Mucosa of descending colon (tissue), 3 donors: ENCODE results near the gene EPB41L4B. TPM values are rescaled to one million over a fixed set of nuclear protein-coding genes. Genes with fewer than 3 reads are reported as not detected.
A peak's percentile ranks its signal among the peaks of the same experiment; 100 is the strongest.

ENCODE experiments used
- ATAC-seq: fragments of 200-7000 bp; cut with Tn5 transposase; one replicate; pipeline ENCODE4 v1.9.1; 2020; ENCODE audit warnings: mild to moderate bottlenecking, moderate library complexity
- DNase-seq, 3 donors: peaks; one replicate each; pipeline ENCODE4 v3.0.0-alpha.2; 2020
- H3K36me3 ChIP-seq: fragments of 200-600 bp; one replicate; pipeline ENCODE4 v1.8.0; 2021; ENCODE audit warnings: low read depth, mild to moderate bottlenecking
- H3K4me1 ChIP-seq: fragments of 200-600 bp; one replicate; pipeline ENCODE4 v1.8.0; 2021; ENCODE audit warnings: low read depth, mild to moderate bottlenecking
- H3K4me3 ChIP-seq: fragments of 200-600 bp; one replicate; pipeline ENCODE4 v1.8.0; 2021; ENCODE audit warnings: mild to moderate bottlenecking
- H3K9me3 ChIP-seq: fragments of 200-600 bp; one replicate; pipeline ENCODE4 v1.8.0; 2021; ENCODE audit warnings: mild to moderate bottlenecking
- intact Hi-C, 2 donors: fragments of 100-400 bp; cut with DNase I in 1 of 2; cut with micrococcal nuclease in 1 of 2; formaldehyde crosslinking; loops; one replicate each; pipeline versions ENCODE4 v1.11.0 to v1.11.1; 2022; cut with DNase I, micrococcal nuclease
- total RNA-seq, 3 donors: library from RNA; stranded (reverse); fragmentation: NEBNext Ultra II Directional in 2 of 3; extraction: Animal tissue kit (Norgen Biotek cat#: 25700) in 2 of 3; gene quantifications; one replicate each; pipeline versions ENCODE4 v1.2.1 to v1.2.4, GENCODE V29; 2021 to 2023
- TF ChIP-seq, protein P1 (sequence below): fragments of 200-600 bp; IDR thresholded peaks from one replicate; pipeline ENCODE4 v1.8.0; 2022; ENCODE audit warnings: antibody characterized with exemption, mild to moderate bottlenecking
- donor health status: DM: no; HTN: no; CAD: no; lungs with moderate emphysema.
- donor health status: DM: no; HTN: no; CAD: no.
- donor health status: DM: no; HTN: yes; CAD: no.

EPB41L4B gene
- total RNA-seq, 3 donors from 2014 or later: 56.3 to 163 (median 122) TPM

DNA sequence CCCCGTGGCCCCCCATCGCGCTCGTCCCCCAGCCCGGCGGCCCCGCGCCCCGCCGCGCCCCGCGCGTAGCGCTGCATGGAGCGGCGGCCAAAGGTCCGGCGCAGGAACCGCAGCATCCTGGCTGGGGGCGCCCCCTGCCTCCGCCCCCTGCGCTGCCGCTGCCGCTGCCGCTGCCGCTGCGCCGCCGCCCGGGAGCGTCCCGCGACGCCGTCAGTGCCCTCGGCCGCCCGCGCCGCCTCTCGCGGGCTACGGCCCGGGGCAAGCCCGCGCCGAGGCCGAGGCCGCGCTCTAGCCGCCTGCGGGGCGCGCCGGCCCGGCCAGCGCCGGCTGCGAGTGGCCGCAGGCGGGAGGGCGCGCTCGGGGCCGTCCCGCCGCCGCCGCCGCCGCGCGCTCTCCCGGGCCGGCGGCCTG lies 523 bp downstream of the EPB41L4B start:
- TF ChIP-seq, protein P1, sequence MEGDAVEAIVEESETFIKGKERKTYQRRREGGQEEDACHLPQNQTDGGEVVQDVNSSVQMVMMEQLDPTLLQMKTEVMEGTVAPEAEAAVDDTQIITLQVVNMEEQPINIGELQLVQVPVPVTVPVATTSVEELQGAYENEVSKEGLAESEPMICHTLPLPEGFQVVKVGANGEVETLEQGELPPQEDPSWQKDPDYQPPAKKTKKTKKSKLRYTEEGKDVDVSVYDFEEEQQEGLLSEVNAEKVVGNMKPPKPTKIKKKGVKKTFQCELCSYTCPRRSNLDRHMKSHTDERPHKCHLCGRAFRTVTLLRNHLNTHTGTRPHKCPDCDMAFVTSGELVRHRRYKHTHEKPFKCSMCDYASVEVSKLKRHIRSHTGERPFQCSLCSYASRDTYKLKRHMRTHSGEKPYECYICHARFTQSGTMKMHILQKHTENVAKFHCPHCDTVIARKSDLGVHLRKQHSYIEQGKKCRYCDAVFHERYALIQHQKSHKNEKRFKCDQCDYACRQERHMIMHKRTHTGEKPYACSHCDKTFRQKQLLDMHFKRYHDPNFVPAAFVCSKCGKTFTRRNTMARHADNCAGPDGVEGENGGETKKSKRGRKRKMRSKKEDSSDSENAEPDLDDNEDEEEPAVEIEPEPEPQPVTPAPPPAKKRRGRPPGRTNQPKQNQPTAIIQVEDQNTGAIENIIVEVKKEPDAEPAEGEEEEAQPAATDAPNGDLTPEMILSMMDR: no peak
- intact Hi-C loops: no loop called here
- Histone ChIP-seq H3K36me3 (no peaks in the 10 kb centered on the region), H3K4me3 (peak overlapping the region; percentile 56), H3K9me3 (no peaks in the 10 kb centered on the region), H3K4me1 (peaks cover 17% of the 10 kb centered on the region)
- peak in 1 of 3 donors; percentile 71 for DNase-seq
- peak; percentile 10 for ATAC-seq

DNA sequence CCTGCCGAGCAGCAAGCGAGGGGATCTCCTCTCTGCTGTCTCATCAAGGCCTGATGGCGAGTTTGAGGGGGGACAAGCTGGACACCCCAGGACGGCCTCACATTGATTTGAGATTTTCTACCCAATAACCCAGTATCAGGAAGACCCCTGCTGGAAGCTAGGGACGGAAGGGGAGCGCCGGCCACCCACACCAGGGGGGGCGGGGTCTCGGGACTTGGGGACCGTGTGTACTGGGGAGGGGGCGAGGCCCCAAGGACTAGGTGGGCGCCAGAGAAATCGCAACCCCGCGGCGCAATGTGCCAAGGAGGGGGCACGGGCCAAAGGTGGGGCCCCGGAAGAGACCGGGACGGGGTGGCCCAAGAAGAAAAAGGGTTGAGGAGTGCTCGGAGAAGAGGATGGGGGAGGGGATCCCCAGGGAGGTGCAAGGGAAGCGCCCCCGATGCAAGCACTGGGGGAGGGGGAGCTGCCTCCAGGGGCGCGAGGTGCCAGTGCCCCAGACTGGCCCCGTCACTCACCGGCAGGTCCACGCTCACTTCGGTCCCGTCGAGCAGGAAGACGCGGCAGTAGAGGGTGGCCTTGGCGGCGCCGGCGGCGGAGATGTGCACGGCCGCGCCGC lies 1.1 kb downstream of the EPB41L4B start:
- ATAC-seq (no peak), DNase-seq (peak in 2 of 3 donors; percentile 61 to 69)
- TF ChIP-seq, protein P1: no peak
- Histone ChIP-seq H3K36me3 (no peaks in the 10 kb centered on the region), H3K4me3 (peak overlapping the region; percentile 56), H3K9me3 (no peaks in the 10 kb centered on the region), H3K4me1 (peaks cover 22% of the 10 kb centered on the region)
- intact Hi-C loops: no loop called here

DNA sequence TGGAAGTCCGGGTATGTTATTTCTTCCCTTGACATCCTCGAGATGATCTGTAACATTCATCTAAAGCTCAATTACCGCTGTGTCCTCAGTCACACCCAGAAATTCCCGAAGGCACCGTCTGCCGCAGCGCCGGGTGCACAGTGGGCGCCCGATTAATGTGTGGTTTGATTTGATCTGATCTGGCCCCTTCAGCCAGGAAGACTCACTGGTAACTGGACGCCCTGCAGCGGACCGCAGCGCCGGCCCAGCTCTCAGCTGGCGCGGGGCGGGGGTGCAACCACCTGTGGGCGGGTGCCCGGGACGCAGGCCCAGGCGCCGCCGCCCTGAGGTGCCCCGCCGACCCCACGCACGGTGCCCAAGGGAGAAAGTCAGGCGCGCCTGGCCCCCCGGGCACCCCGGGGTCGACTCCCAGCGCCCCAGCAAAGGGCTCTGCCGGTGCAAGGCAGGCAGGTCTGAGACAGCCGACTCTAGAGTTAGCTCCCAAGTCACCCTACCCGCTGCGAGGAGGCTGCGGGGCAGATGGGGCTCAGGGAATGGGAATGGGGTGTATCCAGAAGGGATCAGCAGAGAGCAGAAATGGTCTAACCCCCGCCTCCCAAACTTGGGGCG lies 1.7 kb downstream of the EPB41L4B start:
- TF ChIP-seq, protein P1: no peak
- peak; percentile 39 for ATAC-seq
- Histone ChIP-seq H3K36me3 (no peaks in the 10 kb centered on the region), H3K4me3 (peak overlapping the region; percentile 56), H3K9me3 (no peaks in the 10 kb centered on the region), H3K4me1 (peaks cover 22% of the 10 kb centered on the region)
- DNase-seq: peak; percentile 66 to 79 (median 67)
- intact Hi-C loops: no loop called here

DNA sequence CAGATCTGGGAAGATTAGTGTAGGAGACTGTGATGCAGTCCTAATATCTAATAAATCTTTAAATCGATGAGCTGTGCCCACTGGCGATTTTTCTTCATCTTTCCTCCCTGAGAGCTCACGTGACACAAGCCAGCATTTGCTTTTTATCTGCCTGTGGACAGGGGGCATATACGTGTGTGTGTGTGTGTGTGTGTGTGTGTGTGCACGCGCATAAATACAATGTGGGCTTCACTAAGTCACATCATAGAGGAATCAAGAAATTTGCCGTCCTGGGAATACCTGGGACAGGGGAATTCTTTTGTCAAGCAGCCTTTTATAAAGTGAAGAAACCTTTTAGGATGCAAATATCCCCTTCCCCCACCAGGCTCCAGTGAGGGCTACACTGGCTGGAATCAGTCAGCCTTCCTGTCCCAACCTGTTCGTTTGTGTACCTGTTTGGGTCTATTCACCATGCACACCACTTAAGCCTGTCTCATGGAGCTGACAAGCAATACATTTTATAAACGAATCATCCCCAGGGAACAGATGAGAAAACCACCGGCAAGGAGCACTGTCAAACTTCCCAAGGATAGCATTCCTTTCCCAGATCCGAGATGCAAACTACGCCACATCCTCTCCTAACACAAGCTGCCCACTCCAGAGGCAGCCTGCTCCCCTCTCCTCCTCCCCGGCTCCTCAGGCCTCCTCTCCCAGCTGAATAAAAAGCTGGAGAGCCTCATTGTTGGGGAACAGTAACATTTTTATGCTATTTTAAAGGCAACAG lies 2.7 kb downstream of the EPB41L4B start:
- DNase-seq: no peak
- intact Hi-C loops: no loop called here
- ATAC-seq: no peak
- peaks cover 24% of the 10 kb centered on the region for H3K4me1 ChIP-seq
- no peaks in the 10 kb centered on the region for H3K9me3 ChIP-seq
- no peak overlapping the region for H3K4me3 ChIP-seq
- H3K36me3 ChIP-seq: no peaks in the 10 kb centered on the region
- TF ChIP-seq, protein P1: no peak

DNA sequence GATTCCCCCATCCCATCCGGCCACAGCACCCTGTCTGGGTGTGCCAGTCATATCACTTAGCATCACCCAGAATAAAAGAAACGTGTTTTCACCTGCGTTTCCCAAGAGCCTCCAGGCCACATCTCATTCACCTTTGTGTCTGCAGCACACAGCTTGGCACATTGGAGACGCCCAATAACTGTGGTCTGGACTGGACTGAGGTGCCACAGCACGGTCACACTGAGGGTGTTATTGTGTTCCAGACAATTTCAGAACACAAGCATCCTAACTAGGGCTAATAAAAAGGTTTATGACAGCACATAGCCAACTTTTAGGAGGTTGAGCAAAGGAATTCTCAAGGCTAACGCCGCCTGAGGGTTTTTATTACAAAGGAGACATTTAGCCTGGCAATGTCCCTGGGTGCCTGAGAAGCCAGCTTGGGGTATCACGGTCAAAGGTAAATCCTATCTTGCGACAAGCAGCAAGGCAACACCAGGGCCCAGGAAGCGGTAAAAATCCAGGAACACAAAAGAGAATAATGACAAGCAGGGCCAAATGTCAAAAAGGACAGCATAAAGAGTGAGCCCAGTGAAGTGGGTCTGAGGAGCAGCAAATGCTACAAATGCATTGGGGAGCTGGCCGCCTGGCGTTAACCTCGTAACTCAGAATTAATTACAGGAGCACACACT lies 3.4 kb downstream of the EPB41L4B start:
- intact Hi-C loops: no loop called here
- ATAC-seq (peak; percentile 44), DNase-seq (peak; percentile 61 to 67 (median 62))
- H3K4me1 ChIP-seq: peaks cover 28% of the 10 kb centered on the region
- TF ChIP-seq, protein P1: no peak
- H3K4me3 ChIP-seq: no peak overlapping the region
- H3K36me3 ChIP-seq: no peaks in the 10 kb centered on the region
- H3K9me3 ChIP-seq: no peaks in the 10 kb centered on the region
